ENCODE results near the gene ANLN.

The ANLN gene

DNA sequence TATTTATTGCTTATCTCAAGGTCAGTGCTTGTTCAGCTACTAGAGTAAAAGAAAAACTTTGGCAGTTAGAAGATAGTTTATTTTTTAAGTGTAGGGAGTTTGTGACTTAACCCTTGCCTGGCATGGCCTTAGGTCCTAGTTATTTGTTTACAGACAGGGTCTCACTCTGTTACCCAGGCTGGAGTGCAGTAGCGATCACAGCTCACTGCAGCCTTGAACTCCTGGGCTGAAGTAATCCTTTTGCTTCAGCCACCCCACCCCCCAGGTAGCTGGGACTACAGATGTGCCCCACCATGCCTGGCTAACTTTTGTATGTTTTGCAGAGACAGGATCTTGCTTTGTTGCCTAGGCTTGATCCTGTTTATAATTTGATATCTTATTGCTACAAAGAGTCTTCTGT, 4.2 kb downstream of the ANLN start:
- Histone ChIP-seq H3K9me3 (ENCODE audit: insufficient read depth, low read depth, low read length) (no peaks in the 10 kb centered on the region), H3K4me2 (ENCODE audit: low read depth, low read length, poor library complexity, severe bottlenecking) (peak overlapping the region; percentile 75), H3K36me3 (ENCODE audit: insufficient read depth, low read length) (peaks cover 26% of the 10 kb centered on the region), H3K4me1 (ENCODE audit: insufficient read depth, low read length, poor library complexity, severe bottlenecking) (peaks cover 54% of the 10 kb centered on the region), H2AFZ (ENCODE audit: low read length) (no peak overlapping the region), H3K79me2 (ENCODE audit: insufficient read depth, low read length) (peaks cover 88% of the 10 kb centered on the region), H3K9ac (ENCODE audit: low read depth, low read length, poor library complexity, severe bottlenecking) (peak overlapping the region; percentile 57), H3K4me3 (ENCODE audit: low read length, poor library complexity, severe bottlenecking) (peak overlapping the region; percentile 97), H4K20me1 (ENCODE audit: insufficient read depth, low read length, poor library complexity, severe bottlenecking) (peaks cover 37% of the 10 kb centered on the region), H3K27me3 (ENCODE audit: insufficient read depth, low read length, poor library complexity, severe bottlenecking) (no peaks in the 10 kb centered on the region), H3K9me2 (replicated peaks; ENCODE audit: low read depth, low read length) (no peaks in the 10 kb centered on the region), H3F3A (ENCODE audit: low read depth) (no peaks in the 10 kb centered on the region)
- TF ChIP-seq, protein P1, sequence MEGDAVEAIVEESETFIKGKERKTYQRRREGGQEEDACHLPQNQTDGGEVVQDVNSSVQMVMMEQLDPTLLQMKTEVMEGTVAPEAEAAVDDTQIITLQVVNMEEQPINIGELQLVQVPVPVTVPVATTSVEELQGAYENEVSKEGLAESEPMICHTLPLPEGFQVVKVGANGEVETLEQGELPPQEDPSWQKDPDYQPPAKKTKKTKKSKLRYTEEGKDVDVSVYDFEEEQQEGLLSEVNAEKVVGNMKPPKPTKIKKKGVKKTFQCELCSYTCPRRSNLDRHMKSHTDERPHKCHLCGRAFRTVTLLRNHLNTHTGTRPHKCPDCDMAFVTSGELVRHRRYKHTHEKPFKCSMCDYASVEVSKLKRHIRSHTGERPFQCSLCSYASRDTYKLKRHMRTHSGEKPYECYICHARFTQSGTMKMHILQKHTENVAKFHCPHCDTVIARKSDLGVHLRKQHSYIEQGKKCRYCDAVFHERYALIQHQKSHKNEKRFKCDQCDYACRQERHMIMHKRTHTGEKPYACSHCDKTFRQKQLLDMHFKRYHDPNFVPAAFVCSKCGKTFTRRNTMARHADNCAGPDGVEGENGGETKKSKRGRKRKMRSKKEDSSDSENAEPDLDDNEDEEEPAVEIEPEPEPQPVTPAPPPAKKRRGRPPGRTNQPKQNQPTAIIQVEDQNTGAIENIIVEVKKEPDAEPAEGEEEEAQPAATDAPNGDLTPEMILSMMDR (conservative IDR thresholded peaks at IDR 0.05; ENCODE audit: low read length): no peak

DNA sequence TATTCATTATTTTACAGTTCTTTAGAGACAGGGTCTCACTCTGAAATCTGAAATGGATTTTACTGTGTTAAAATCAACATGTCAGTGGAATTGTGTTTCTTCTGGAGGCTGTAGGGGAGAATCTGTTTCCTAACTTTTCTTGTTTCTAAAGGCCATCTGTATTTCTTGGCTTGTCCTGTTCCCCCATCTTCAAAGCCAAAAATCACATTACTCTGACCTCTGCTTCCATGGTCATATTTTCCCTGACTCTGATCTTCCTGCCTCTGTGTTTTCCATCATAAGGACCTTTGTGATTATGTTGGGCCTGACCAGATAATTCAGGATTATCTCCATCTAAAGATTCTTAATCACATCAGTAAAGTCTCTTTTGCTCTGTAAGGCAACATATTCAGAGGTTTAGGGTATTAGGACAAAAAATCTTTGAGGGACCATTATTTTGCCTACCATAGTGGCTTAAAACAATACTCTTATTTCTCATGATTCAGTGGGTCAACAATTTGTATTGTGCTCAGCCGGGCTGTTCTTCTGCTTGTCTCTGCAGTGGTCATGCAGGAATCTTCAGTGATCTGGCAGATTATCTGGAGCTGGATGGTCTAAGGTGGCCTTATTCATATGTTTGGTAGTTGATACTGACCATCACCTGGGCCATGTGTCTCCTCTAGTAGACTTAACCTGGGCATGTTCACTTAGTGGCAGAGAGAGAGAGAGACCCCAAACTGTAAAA, 5.7 kb downstream of the ANLN start:
- peak overlapping the region; percentile 28 for H3K4me3 ChIP-seq (ENCODE audit: low read length, poor library complexity, severe bottlenecking)
- peaks cover 41% of the 10 kb centered on the region for H3K36me3 ChIP-seq (ENCODE audit: insufficient read depth, low read length)
- H3K9ac ChIP-seq (ENCODE audit: low read depth, low read length, poor library complexity, severe bottlenecking): no peak overlapping the region
- peaks cover 50% of the 10 kb centered on the region for H3K4me1 ChIP-seq (ENCODE audit: insufficient read depth, low read length, poor library complexity, severe bottlenecking)
- H3K9me3 ChIP-seq (ENCODE audit: insufficient read depth, low read depth, low read length): no peaks in the 10 kb centered on the region
- no peaks in the 10 kb centered on the region for H3K9me2 ChIP-seq (replicated peaks; ENCODE audit: low read depth, low read length)
- no peak for TF ChIP-seq EZH2phosphoT487 (IDR thresholded peaks at IDR 0.05; ENCODE audit: borderline replicate concordance)
- TF ChIP-seq, protein P1 (conservative IDR thresholded peaks at IDR 0.05; ENCODE audit: low read length): no peak
- H3F3A ChIP-seq (ENCODE audit: low read depth): no peaks in the 10 kb centered on the region
- H4K20me1 ChIP-seq (ENCODE audit: insufficient read depth, low read length, poor library complexity, severe bottlenecking): peaks cover 40% of the 10 kb centered on the region
- H2AFZ ChIP-seq (ENCODE audit: low read length): no peak overlapping the region
- peak overlapping the region; percentile 75 for H3K4me2 ChIP-seq (ENCODE audit: low read depth, low read length, poor library complexity, severe bottlenecking)
- H3K27me3 ChIP-seq (ENCODE audit: insufficient read depth, low read length, poor library complexity, severe bottlenecking): no peaks in the 10 kb centered on the region
- peaks cover 93% of the 10 kb centered on the region for H3K79me2 ChIP-seq (ENCODE audit: insufficient read depth, low read length)

DNA sequence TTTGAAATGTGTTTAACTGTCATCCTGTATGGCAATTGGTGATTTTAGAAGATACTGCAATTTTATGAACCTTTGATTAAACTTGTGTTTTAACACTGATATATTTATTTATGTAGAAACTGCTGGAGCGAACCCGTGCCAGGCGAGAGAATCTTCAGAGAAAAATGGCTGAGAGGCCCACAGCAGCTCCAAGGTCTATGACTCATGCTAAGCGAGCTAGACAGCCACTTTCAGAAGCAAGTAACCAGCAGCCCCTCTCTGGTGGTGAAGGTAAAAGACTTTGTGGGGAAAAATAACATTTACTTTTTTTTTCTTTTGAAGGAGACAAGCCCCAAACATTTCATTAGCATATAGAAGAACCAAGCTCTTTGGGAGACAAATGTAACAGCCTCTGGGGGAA, 6.5 kb downstream of the ANLN start:
- peak overlapping the region; percentile 75 for H3K4me2 ChIP-seq (ENCODE audit: low read depth, low read length, poor library complexity, severe bottlenecking)
- H2AFZ ChIP-seq (ENCODE audit: low read length): no peak overlapping the region
- H3K9me2 ChIP-seq (replicated peaks; ENCODE audit: low read depth, low read length): no peaks in the 10 kb centered on the region
- H3K27me3 ChIP-seq (ENCODE audit: insufficient read depth, low read length, poor library complexity, severe bottlenecking): no peaks in the 10 kb centered on the region
- H3K4me1 ChIP-seq (ENCODE audit: insufficient read depth, low read length, poor library complexity, severe bottlenecking): peaks cover 43% of the 10 kb centered on the region
- peaks cover 85% of the 10 kb centered on the region for H3K79me2 ChIP-seq (ENCODE audit: insufficient read depth, low read length)
- peaks cover 32% of the 10 kb centered on the region for H4K20me1 ChIP-seq (ENCODE audit: insufficient read depth, low read length, poor library complexity, severe bottlenecking)
- peaks cover 49% of the 10 kb centered on the region for H3K36me3 ChIP-seq (ENCODE audit: insufficient read depth, low read length)
- no peak overlapping the region for H3K4me3 ChIP-seq (ENCODE audit: low read length, poor library complexity, severe bottlenecking)
- TF ChIP-seq EZH2phosphoT487 (IDR thresholded peaks at IDR 0.05; ENCODE audit: borderline replicate concordance): no peak
- TF ChIP-seq, protein P1 (conservative IDR thresholded peaks at IDR 0.05; ENCODE audit: low read length): no peak
- H3K9me3 ChIP-seq (ENCODE audit: insufficient read depth, low read depth, low read length): no peaks in the 10 kb centered on the region
- peak overlapping the region; percentile 9 for H3K9ac ChIP-seq (ENCODE audit: low read depth, low read length, poor library complexity, severe bottlenecking)
- H3F3A ChIP-seq (ENCODE audit: low read depth): no peaks in the 10 kb centered on the region

All from Loucy (cell line).